SU-DHL-6 (cell line): ENCODE data around the gene MAST2.

Experiments
- H2AFZ ChIP-seq: fragments of 200-600 bp; sonication (generic); 2 replicates; pipeline ENCODE4 v1.6.1; 2014; ENCODE audit warnings: low read depth, mild to moderate bottlenecking, moderate library complexity, mixed read lengths, antibody characterized with exemption, low read length; ENCODE audit not compliant: severe bottlenecking
- H3F3A ChIP-seq: fragments of 200-600 bp; shearing (Covaris generic); 2 replicates; pipeline ENCODE4 v1.6.0; 2016; ENCODE audit warnings: antibody characterized with exemption, mild to moderate bottlenecking; ENCODE audit not compliant: insufficient read depth
- H3K27ac ChIP-seq: fragments of 200-600 bp; sonication (generic); 2 replicates; pipeline ENCODE4 v1.5.1; 2016; ENCODE audit warnings: low read depth, mild to moderate bottlenecking, low read length, moderate library complexity, mixed read lengths
- H3K27me3 ChIP-seq: fragments of 200-600 bp; sonication (generic), shearing (Covaris generic); 2 replicates; pipeline ENCODE4 v1.6.0; 2014; ENCODE audit warnings: mild to moderate bottlenecking, low read length
- H3K36me3 ChIP-seq: fragments of 200-600 bp; sonication (generic); 2 replicates; pipeline ENCODE4 v1.6.1; 2014; ENCODE audit warnings: mild to moderate bottlenecking, low read length, mixed read lengths
- H3K4me2 ChIP-seq: fragments of 300-600, 200-600 bp; shearing (Covaris generic), sonication (generic); 2 replicates; pipeline ENCODE4 v1.6.0; 2014; ENCODE audit warnings: low read length, low read depth, mild to moderate bottlenecking; ENCODE audit not compliant: poor library complexity, severe bottlenecking
- H3K4me3 ChIP-seq: fragments of 200-600 bp; sonication (generic); 2 replicates; pipeline ENCODE4 v1.5.1; 2014; ENCODE audit warnings: antibody characterized with exemption, low read length, mild to moderate bottlenecking, mixed read lengths; ENCODE audit not compliant: insufficient read depth, poor library complexity, severe bottlenecking
- H3K79me2 ChIP-seq: fragments of 200-600 bp; sonication (generic); 2 replicates; pipeline ENCODE4 v1.6.1; 2014; ENCODE audit warnings: mild to moderate bottlenecking, low read length, moderate library complexity; ENCODE audit not compliant: insufficient read depth
- H3K9ac ChIP-seq: fragments of 200-600 bp; sonication (generic); 2 replicates; pipeline ENCODE4 v1.7.0; 2014; ENCODE audit warnings: mild to moderate bottlenecking, low read length
- H3K9me2 ChIP-seq: fragments of 200-600 bp; sonication (generic); replicated peaks from 2 replicates; pipeline ENCODE4 v1.6.1; 2014; ENCODE audit warnings: low read length; ENCODE audit not compliant: insufficient read depth
- H3K9me3 ChIP-seq: fragments of 200-600 bp; sonication (generic); 2 replicates; pipeline ENCODE4 v1.6.1; 2014; ENCODE audit warnings: low read length, mixed read lengths; ENCODE audit not compliant: insufficient read depth
- H4K20me1 ChIP-seq: fragments of 200-600 bp; sonication (generic); 2 replicates; pipeline ENCODE4 v1.6.1; 2014; ENCODE audit warnings: low read depth, mild to moderate bottlenecking, antibody characterized with exemption, low read length, moderate library complexity, mixed read lengths
- CTCF ChIP-seq: fragments of 200-600 bp; sonication (generic); IDR thresholded peaks from one replicate; pipeline ENCODE4 v1.5.1; 2017; ENCODE audit warnings: antibody characterized with exemption, mild to moderate bottlenecking, low read length, moderate library complexity; ENCODE audit not compliant: insufficient read depth, poor library complexity, severe bottlenecking
- EZH2phosphoT487 ChIP-seq: fragments of 200-600 bp; sonication (generic), shearing (Covaris generic); conservative IDR thresholded peaks from 2 replicates; pipeline ENCODE4 v1.6.1; 2018; ENCODE audit warnings: mild to moderate bottlenecking, antibody characterized with exemption, low read length, moderate library complexity, mixed read lengths

MAST2 gene

GRCh38 chr1:45908611-45909140, 105.3 kb downstream of the MAST2 start:
- Histone ChIP-seq H4K20me1 (0 out of 2 replicates have a peak, but pooled peaks cover 2% of the 10 kb centered on the region), H3K4me3 (no peak overlapping the region), H2AFZ (no peak overlapping the region), H3K9me2 (no peaks in the 10 kb centered on the region), H3K9ac (no peak overlapping the region), H3K27ac (no peak overlapping the region), H3K4me2 (no peak overlapping the region), H3K79me2 (peaks cover 89% of the 10 kb centered on the region), H3F3A (peaks cover 17% of the 10 kb centered on the region; the same call in 1 of the 2 replicates), H3K36me3 (peaks cover 5% of the 10 kb centered on the region; the same call in 1 of the 2 replicates), H3K27me3 (no peaks in the 10 kb centered on the region), H3K9me3 (no peaks in the 10 kb centered on the region)
- no peak for TF ChIP-seq EZH2phosphoT487
- no peak for TF ChIP-seq CTCF

- TF ChIP-seq EZH2phosphoT487, result no peak
- TF ChIP-seq CTCF, result no peak
- H3K36me3 ChIP-seq, result peaks cover 5% of the 10 kb centered on the region; the same call in 1 of the 2 replicates
- H4K20me1 ChIP-seq, result no peaks in the 10 kb centered on the region
- H3K9me3 ChIP-seq, result no peaks in the 10 kb centered on the region
- peaks cover 75% of the 10 kb centered on the region for H3K79me2 ChIP-seq
- no peak overlapping the region for H3K4me3 ChIP-seq
- H3K4me2 ChIP-seq, result no peak overlapping the region
- peaks cover 17% of the 10 kb centered on the region; the same call in 1 of the 2 replicates for H3F3A ChIP-seq
- H2AFZ ChIP-seq, result no peak overlapping the region
- H3K27ac ChIP-seq, result no peak overlapping the region
- no peak overlapping the region for H3K9ac ChIP-seq
- no peaks in the 10 kb centered on the region for H3K9me2 ChIP-seq
- no peaks in the 10 kb centered on the region for H3K27me3 ChIP-seq
These were observed 108.2 kb downstream of the MAST2 start for GRCh38 chr1:45911634-45912033.

GRCh38 chr1:45913183-45913683, 109.8 kb downstream of the MAST2 start:
- H3K27me3 ChIP-seq, result no peaks in the 10 kb centered on the region
- 0 out of 2 replicates have a peak, but pooled peaks cover 8% of the 10 kb centered on the region for H3F3A ChIP-seq
- no peak overlapping the region for H2AFZ ChIP-seq
- H3K27ac ChIP-seq, result no peak overlapping the region
- no peaks in the 10 kb centered on the region for H3K9me3 ChIP-seq
- H3K79me2 ChIP-seq, result peaks cover 59% of the 10 kb centered on the region
- no peaks in the 10 kb centered on the region for H3K9me2 ChIP-seq
- H4K20me1 ChIP-seq, result no peaks in the 10 kb centered on the region
- no peak overlapping the region for H3K4me3 ChIP-seq
- no peak overlapping the region for H3K4me2 ChIP-seq
- TF ChIP-seq CTCF (no peak), EZH2phosphoT487 (no peak)
- H3K9ac ChIP-seq, result no peak overlapping the region
- H3K36me3 ChIP-seq, result peaks cover 11% of the 10 kb centered on the region; the same call in 1 of the 2 replicates
